ENCODE results near the gene ANKDD1A. TPM values are rescaled to one million over a fixed set of nuclear protein-coding genes. Genes with fewer than 3 reads are reported as not detected.

ANKDD1A gene
- polyA plus RNA-seq, 1 experiment, result 4.9 TPM

DNA sequence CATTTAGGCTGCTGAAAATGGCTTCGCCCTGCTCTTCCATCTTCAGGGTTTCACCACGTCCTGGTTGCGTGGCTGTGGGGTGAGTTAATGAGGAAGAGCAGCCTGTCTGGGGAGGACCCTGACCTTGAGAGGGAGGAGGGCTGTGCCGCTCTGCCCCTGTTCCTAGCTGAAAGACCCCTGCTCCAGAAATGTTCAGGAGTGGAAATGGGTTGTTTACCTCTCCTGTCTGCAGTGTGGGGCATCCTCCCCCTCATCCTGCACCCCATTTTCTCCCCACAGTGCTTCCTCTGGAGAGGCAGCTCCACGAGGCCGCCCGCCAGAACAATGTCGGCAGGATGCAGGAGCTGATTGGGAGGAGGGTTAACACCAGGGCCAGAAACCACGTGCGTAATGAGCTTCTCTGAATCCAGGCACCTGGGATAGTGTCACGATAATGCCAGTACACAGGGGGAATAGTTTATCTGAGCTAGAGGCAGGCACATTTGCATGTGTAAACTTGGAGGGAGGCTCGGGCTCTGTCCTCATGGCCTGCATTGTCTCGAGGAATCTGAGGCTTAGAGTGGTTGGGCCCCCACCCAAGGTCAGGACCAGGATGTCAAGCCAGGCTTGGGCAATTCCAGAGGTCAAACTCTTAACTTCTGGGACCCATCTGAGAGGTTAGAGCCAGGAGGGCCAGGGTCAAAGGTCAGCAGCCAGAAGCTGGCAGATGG is 4.0 kb downstream of the ANKDD1A start:
- POLR2A ChIA-PET, result no interaction called here
- H3K4me3 ChIP-seq (ENCODE audit: low read depth, low read length), result no peak overlapping the region

DNA sequence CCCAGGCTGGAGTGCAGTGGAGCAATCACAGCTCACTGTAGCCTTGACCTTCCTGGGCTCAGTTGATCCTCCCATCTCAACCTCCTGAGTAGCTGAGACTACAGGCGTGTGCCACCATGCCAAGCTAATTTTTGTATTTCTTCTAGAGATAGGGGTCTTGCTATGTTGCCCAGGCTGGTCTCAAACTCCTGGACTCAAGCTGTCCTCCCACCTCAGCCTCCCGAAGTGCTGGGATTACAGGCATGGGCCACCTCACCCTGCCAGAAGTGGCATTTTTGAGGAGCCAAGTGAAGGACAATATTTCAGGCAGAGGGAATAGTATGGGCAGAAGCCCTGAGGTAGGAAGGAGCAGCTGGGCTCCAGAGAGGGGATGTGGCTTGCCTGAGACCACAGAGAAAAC is 4.7 kb downstream of the ANKDD1A start:
- ChIA-PET POLR2A (no interaction called here), CTCF (interaction anchor here (0.5 to 1.9 kb wide), 2 partner anchors 11 to 68 kb away, joined by 5 to 9 read pairs; no protein-coding TSS in a partner anchor)
- H3K36me3 ChIP-seq (ENCODE audit: control insufficient read depth, insufficient read depth, low read length), result no peaks in the 10 kb centered on the region; the same call in 1 of the 2 replicates
- no peak for DNase-seq (ENCODE audit: low read depth)
- no peaks in the 10 kb centered on the region for H3K27me3 ChIP-seq (ENCODE audit: control insufficient read depth, insufficient read depth, low read length)
- no peak overlapping the region for H3K4me3 ChIP-seq (ENCODE audit: low read depth, low read length)
- no peak for TF ChIP-seq CTCF (IDR thresholded peaks at IDR 0.05; ENCODE audit: insufficient read depth, low read depth, low read length)

More for the DNA sequence above, 4.0 kb downstream of the ANKDD1A start:
- Histone ChIP-seq H3K36me3 (ENCODE audit: control insufficient read depth, insufficient read depth, low read length) (no peaks in the 10 kb centered on the region; the same call in 1 of the 2 replicates), H3K27me3 (ENCODE audit: control insufficient read depth, insufficient read depth, low read length) (no peaks in the 10 kb centered on the region)
- CTCF ChIA-PET, result interaction anchor here (0.9 to 1.9 kb wide), 4 partner anchors 10 to 188 kb away, joined by 3 to 9 read pairs (median 4); no protein-coding TSS in a partner anchor
- TF ChIP-seq CTCF (IDR thresholded peaks at IDR 0.05; ENCODE audit: insufficient read depth, low read depth, low read length), result no peak
- no peak for DNase-seq (ENCODE audit: low read depth)

DNA sequence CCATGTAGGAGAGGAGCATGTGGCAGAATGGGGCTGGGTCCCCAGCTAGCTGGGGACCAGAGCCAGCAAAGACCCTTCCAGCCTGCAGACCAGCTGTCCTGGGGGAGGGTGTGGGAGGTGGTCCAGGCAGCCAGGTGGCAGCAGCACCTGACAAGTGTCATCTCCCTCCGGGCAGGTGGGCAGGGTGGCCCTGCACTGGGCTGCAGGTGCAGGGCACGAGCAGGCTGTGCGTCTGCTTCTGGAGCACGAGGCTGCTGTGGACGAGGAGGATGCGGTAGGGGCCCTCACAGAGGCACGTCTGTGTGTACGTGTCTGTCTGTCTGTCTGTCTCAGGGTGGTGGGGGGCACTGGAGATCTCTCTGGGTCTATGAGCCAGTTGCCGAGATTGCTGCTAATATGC is 5.5 kb downstream of the ANKDD1A start:
- H3K4me3 ChIP-seq (ENCODE audit: low read depth, low read length), result no peak overlapping the region
- no peak for TF ChIP-seq CTCF (IDR thresholded peaks at IDR 0.05; ENCODE audit: insufficient read depth, low read depth, low read length)
- ChIA-PET CTCF (interaction anchor here (1.9 kb wide), 1 partner anchor 12 kb away, joined by 9 read pairs; no protein-coding TSS in a partner anchor), POLR2A (no interaction called here)
- DNase-seq (ENCODE audit: low read depth), result no peak
- no peaks in the 10 kb centered on the region for H3K27me3 ChIP-seq (ENCODE audit: control insufficient read depth, insufficient read depth, low read length)
- no peaks in the 10 kb centered on the region; the same call in 1 of the 2 replicates for H3K36me3 ChIP-seq (ENCODE audit: control insufficient read depth, insufficient read depth, low read length)

DNA sequence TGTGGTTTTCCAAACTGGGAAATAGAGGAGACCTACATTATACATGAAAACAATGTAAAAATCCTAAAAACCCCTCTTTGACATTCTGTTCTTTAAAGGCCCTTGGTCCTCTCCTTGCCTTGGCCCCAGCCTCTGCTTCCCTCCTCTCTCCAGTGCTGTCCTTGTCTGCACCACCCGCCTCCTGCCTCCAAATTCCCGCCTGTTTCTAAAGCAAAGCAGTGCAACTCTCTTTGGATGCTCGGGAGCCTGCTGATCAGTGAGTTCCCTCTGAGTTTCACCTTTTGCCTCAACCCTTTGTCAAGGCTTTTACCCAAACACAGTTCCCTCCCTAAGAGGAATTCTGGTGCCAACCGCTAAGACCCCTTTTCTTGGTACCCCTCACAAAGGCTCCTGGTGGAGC is 8.0 kb downstream of the ANKDD1A start:
- CTCF ChIA-PET, result interaction anchor here (1.0 to 1.6 kb wide), 3 partner anchors 12 to 21 kb away, joined by 3 to 5 read pairs (median 3); no protein-coding TSS in a partner anchor
- POLR2A ChIA-PET, result no interaction called here
- no peak for DNase-seq (ENCODE audit: low read depth)

More for the DNA sequence above, 8.0 kb downstream of the ANKDD1A start:
- Histone ChIP-seq H3K27me3 (ENCODE audit: control insufficient read depth, insufficient read depth, low read length) (no peaks in the 10 kb centered on the region), H3K4me3 (ENCODE audit: low read depth, low read length) (no peak overlapping the region), H3K36me3 (ENCODE audit: control insufficient read depth, insufficient read depth, low read length) (no peaks in the 10 kb centered on the region)
- no peak for TF ChIP-seq CTCF (IDR thresholded peaks at IDR 0.05; ENCODE audit: insufficient read depth, low read depth, low read length)

Measured in BJ (cell line).